ENCODE results near the gene TNRC6B.

TNRC6B gene

GRCh38 chr22:40241200-40241763 lies 63.6 kb downstream of the TNRC6B start:
- DNase-seq: peak; percentile 11

- no peak for DNase-seq
Measured at GRCh38 chr22:40243891-40244290, 66.2 kb downstream of the TNRC6B start.

- no peak for DNase-seq
Measured at GRCh38 chr22:40244586-40244985, 66.9 kb downstream of the TNRC6B start.

GRCh38 chr22:40247976-40248375 lies 70.3 kb downstream of the TNRC6B start:
- DNase-seq: peak; percentile 43

- no peak for DNase-seq
Measured at GRCh38 chr22:40249286-40249685, 71.6 kb downstream of the TNRC6B start.

- no peak for DNase-seq
Measured at GRCh38 chr22:40250608-40251007, 72.9 kb downstream of the TNRC6B start.

- DNase-seq: no peak
Measured at GRCh38 chr22:40251106-40251505, 73.4 kb downstream of the TNRC6B start.

GRCh38 chr22:40252146-40252545 lies 74.4 kb downstream of the TNRC6B start:
- DNase-seq: no peak

- DNase-seq: no peak
Measured at GRCh38 chr22:40256516-40256915, 78.8 kb downstream of the TNRC6B start.

- DNase-seq: no peak
Measured at GRCh38 chr22:40258017-40258416, 80.3 kb downstream of the TNRC6B start.

GRCh38 chr22:40258501-40258915 lies 80.8 kb downstream of the TNRC6B start:
- no peak for DNase-seq

- DNase-seq: no peak
Measured at GRCh38 chr22:40261783-40262182, 84.1 kb downstream of the TNRC6B start.

GRCh38 chr22:40263191-40263590 lies 85.5 kb downstream of the TNRC6B start:
- no peak for DNase-seq

GRCh38 chr22:40265783-40266182 lies 88.1 kb downstream of the TNRC6B start:
- DNase-seq: no peak

GRCh38 chr22:40270031-40270430 lies 92.3 kb downstream of the TNRC6B start:
- DNase-seq: no peak

- no peak for DNase-seq
Measured at GRCh38 chr22:40270748-40271373, 93.1 kb downstream of the TNRC6B start.

GRCh38 chr22:40271440-40271839 lies 93.7 kb downstream of the TNRC6B start:
- DNase-seq: no peak

GRCh38 chr22:40273319-40273718 lies 95.6 kb downstream of the TNRC6B start:
- no peak for DNase-seq

GRCh38 chr22:40276996-40277823 lies 99.5 kb downstream of the TNRC6B start:
- no peak for DNase-seq

- DNase-seq: no peak
Measured at GRCh38 chr22:40279017-40279416, 101.3 kb downstream of the TNRC6B start.

- no peak for DNase-seq
Measured at GRCh38 chr22:40281717-40282116, 104.0 kb downstream of the TNRC6B start.

- no peak for DNase-seq
Measured at GRCh38 chr22:40285513-40285912, 107.8 kb downstream of the TNRC6B start.

- peak; percentile 70 for DNase-seq
Measured at GRCh38 chr22:40289991-40290459, 112.3 kb downstream of the TNRC6B start.

GRCh38 chr22:40290516-40290915 lies 112.8 kb downstream of the TNRC6B start:
- no peak for DNase-seq

All from effector CD4-positive, alpha-beta T cell (primary cell).